ENCODE results near the gene POC1B.

Gene POC1B

DNA sequence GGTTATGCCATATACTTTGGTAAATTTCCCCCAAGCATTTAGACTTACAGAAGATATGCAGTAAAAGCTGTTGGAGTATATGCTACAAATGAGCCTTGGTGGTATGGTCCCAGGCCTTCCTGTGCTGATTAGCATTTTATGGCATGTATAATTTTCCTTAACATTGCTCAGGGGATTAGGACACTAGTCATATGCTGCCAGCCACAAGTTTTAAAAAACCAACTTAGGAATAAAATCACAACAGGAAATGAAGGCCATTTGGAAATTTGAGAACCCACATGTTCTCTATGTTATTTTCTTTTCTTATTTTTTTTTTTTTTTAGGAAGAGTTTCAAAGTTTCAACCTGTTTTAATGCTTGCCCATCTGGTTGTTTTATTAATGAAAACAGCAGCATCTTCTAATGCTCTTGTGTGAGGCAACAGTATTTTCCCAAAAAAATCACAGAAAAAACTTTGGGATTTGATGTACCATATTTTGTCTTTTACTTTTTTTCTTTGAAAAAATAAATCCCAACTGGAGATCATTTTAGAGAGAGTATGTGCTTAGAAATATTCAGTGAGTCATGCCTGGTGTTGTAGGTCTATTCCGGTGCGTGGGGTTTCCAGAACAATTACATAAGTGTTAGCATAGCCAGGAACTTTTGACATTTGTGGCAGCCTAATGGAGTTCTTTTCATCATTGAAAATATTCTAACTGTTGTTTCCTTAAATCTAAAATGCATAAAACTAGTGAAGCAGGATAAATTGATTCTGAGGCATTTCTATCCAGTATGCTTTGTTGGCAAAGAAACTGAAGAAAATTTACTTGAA, 151.9 kb downstream of the POC1B start:
- H3K27ac ChIP-seq: no peak overlapping the region

GRCh38 chr12:89372584-89373370, 153.1 kb downstream of the POC1B start:
- TF ChIP-seq, protein P1, sequence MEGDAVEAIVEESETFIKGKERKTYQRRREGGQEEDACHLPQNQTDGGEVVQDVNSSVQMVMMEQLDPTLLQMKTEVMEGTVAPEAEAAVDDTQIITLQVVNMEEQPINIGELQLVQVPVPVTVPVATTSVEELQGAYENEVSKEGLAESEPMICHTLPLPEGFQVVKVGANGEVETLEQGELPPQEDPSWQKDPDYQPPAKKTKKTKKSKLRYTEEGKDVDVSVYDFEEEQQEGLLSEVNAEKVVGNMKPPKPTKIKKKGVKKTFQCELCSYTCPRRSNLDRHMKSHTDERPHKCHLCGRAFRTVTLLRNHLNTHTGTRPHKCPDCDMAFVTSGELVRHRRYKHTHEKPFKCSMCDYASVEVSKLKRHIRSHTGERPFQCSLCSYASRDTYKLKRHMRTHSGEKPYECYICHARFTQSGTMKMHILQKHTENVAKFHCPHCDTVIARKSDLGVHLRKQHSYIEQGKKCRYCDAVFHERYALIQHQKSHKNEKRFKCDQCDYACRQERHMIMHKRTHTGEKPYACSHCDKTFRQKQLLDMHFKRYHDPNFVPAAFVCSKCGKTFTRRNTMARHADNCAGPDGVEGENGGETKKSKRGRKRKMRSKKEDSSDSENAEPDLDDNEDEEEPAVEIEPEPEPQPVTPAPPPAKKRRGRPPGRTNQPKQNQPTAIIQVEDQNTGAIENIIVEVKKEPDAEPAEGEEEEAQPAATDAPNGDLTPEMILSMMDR (conservative IDR thresholded peaks at IDR 0.05): no peak
- TF ChIP-seq ZFX (IDR thresholded peaks at IDR 0.05): no peak
- no peak overlapping the region for H3K27ac ChIP-seq

More for the DNA sequence above, 151.9 kb downstream of the POC1B start:
- TF ChIP-seq, protein P1 (conservative IDR thresholded peaks at IDR 0.05): no peak
- no peak for TF ChIP-seq ZFX (IDR thresholded peaks at IDR 0.05)

GRCh38 chr12:89370850-89371249, 155.0 kb downstream of the POC1B start:
- TF ChIP-seq, protein P1 (conservative IDR thresholded peaks at IDR 0.05): no peak
- no peak for TF ChIP-seq ZFX (IDR thresholded peaks at IDR 0.05)
- no peak overlapping the region for H3K27ac ChIP-seq

DNA sequence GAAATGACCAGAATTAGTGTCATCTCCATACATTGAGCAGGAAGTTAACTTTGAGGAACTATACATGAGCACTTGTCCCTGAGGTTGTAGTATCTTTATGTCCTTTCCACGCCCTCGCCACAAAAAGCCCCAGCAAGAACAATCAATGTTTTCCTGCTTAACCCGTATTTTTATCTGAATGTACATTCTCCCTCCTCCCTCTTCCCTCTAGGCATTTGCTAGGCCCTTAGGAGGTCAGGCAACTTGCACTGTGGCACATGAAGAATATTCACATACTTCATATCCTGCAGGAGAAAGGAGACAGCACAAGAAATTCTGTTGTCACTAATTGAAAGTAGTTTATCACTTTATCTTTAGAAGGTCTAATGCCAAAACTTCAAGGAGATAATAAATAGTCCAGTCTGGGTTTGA, 155.4 kb downstream of the POC1B start:
- TF ChIP-seq, protein P1 (conservative IDR thresholded peaks at IDR 0.05): no peak
- no peak for TF ChIP-seq ZFX (IDR thresholded peaks at IDR 0.05)
- H3K27ac ChIP-seq: no peak overlapping the region
